GM23248 (cell line): ENCODE data around the gene PPP1R12A.

Source experiments
- EZH2 ChIP-seq: fragments of 200-600 bp; sonication (generic); IDR thresholded peaks from 2 replicates; pipeline ENCODE4 v1.6.1; 2018; ENCODE audit warnings: antibody characterized with exemption, mild to moderate bottlenecking; ENCODE audit not compliant: insufficient read depth, poor library complexity, severe bottlenecking
- EZH2phosphoT487 ChIP-seq: fragments of 200-600 bp; sonication (generic); IDR thresholded peaks from 2 replicates; pipeline ENCODE4 v1.6.1; 2018; ENCODE audit warnings: antibody characterized with exemption, moderate library complexity, mild to moderate bottlenecking, low read depth; ENCODE audit not compliant: insufficient read depth

GRCh38 chr12:79843978-79844377 is 90.9 kb downstream of the PPP1R12A start:
- TF ChIP-seq EZH2 (no peak), EZH2phosphoT487 (no peak)
